Measurements from ENCODE around the gene KLF7. TPM values are rescaled to one million over a fixed set of nuclear protein-coding genes. Genes with fewer than 3 reads are reported as not detected.

KLF7 gene
- polyA plus RNA-seq, 2 of the 4 experiments (the other 2 are of a cell fraction): 17.8 to 29.8 TPM

DNA sequence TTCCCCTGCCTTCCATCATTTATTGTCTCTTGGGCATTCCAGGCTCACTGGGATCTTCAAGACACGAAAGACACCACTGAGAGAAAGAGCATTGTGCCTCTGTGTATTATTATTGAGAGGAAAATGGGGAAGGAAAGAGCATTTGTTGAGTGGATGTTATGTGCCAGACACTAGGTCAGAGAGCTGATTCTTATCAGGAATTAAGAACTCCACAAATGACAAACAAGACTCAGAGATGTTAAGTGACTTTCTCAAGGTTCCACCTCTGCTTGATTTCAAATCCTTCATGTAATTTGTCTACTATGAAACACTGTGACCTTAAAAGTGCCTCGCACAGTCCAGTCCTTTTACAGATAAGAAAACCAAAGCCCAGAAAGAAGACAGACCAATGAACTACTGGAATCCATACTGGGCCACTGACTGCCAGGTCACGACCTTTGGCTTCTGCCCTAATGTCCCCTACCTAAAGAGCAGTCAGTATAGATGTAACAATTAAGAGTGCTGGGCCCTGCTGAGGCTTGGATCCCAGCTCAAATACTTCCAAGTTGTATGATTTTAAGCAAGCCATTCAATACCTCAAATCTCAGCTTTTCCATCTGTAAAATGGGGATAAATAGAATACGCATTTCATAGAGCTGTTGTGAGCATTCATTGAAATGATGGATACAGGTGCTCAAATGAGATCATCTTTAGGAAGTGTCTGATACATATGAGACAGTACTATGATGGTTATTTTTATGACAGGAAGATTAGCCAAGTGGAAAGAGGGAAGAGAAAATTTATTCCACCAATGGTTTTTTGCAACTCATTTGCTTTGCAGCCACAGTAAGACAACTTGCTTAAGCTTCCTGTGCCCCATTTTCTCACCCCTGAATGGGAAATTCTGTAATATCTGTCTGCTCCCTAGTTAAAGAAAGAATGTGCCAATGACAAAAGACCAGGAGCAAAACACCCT is 10.9 kb downstream of the KLF7 start:
- no peak for TF ChIP-seq EHF (CRISPR knock-in tag; IDR thresholded peaks at IDR 0.05)
- TF ChIP-seq RNF2 (IDR thresholded peaks at IDR 0.05; ENCODE audit: borderline replicate concordance, low read depth): no peak
- TF ChIP-seq NPAS2 (CRISPR knock-in tag; IDR thresholded peaks at IDR 0.05; ENCODE audit: borderline replicate concordance): no peak
- TF ChIP-seq ZC3H11A (IDR thresholded peaks at IDR 0.05): no peak
- DNase-seq (ENCODE audit: low read depth in 1 of 2, low spot score in 1 of 2) (no peak), ATAC-seq (no peak), FAIRE-seq (no peak)
- no peaks in the 10 kb centered on the region for H3K9me3 ChIP-seq
- CTCF ChIA-PET: interaction anchor here (0.7 to 2.0 kb wide), 3 partner anchors 11 to 319 kb away, joined by 3 to 7 read pairs (median 5); no protein-coding TSS in a partner anchor
- WGBS (ENCODE audit: missing lambda C conversion rate): 79% methylated on average over 4 of the region's 4 CpGs
- no peak overlapping the region for H3K4me3 ChIP-seq
- peaks cover 99% of the 10 kb centered on the region for H3K4me1 ChIP-seq
- H3K4me2 ChIP-seq: peak overlapping the region; percentile 59
- POLR2A ChIA-PET: interaction anchor here (0.7 kb wide), 1 partner anchor 12 kb away, joined by 3 read pairs; no protein-coding TSS in a partner anchor
- H3K27ac ChIP-seq: no peak overlapping the region; a peak in 1 of 6 replicates

GRCh38 chr2:207153266-207153975 is 12.3 kb downstream of the KLF7 start:
- ChIA-PET POLR2A (interaction anchor here (0.7 to 1.5 kb wide), 5 partner anchors 10 to 14 kb away, joined by 3 to 4 read pairs (median 3); partner anchors contain the start of gene KLF7), CTCF (interaction anchor here (1.3 to 1.4 kb wide), 2 partner anchors 10 to 11 kb away, joined by 3 to 5 read pairs; no protein-coding TSS in a partner anchor)
- TF ChIP-seq, protein P1, sequence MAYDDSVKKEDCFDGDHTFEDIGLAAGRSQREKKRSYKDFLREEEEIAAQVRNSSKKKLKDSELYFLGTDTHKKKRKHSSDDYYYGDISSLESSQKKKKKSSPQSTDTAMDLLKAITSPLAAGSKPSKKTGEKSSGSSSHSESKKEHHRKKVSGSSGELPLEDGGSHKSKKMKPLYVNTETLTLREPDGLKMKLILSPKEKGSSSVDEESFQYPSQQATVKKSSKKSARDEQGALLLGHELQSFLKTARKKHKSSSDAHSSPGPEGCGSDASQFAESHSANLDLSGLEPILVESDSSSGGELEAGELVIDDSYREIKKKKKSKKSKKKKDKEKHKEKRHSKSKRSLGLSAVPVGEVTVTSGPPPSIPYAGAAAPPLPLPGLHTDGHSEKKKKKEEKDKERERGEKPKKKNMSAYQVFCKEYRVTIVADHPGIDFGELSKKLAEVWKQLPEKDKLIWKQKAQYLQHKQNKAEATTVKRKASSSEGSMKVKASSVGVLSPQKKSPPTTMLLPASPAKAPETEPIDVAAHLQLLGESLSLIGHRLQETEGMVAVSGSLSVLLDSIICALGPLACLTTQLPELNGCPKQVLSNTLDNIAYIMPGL (CRISPR knock-in tag; IDR thresholded peaks at IDR 0.05; ENCODE audit: borderline replicate concordance): no peak
- no peak for TF ChIP-seq HOXB13 (CRISPR knock-in tag; IDR thresholded peaks at IDR 0.05; ENCODE audit: low read depth)
- TF ChIP-seq CEBPB (IDR thresholded peaks at IDR 0.05): no peak
- no peak for TF ChIP-seq HOXB5 (CRISPR knock-in tag; IDR thresholded peaks at IDR 0.05)
- TF ChIP-seq ZFP36 (IDR thresholded peaks at IDR 0.05; ENCODE audit: borderline replicate concordance, partially characterized antibody): no peak
- TF ChIP-seq MAZ (IDR thresholded peaks at IDR 0.05; ENCODE audit: borderline replicate concordance, low read depth, low read length): no peak
- WGBS (ENCODE audit: missing lambda C conversion rate): 27% methylated on average over 1 of the region's 1 CpG
- H3K4me1 ChIP-seq: peaks cover 99% of the 10 kb centered on the region
- H3K27ac ChIP-seq: peak overlapping the region; percentile 12 to 53; a peak in 1 of 6 replicates
- no peaks in the 10 kb centered on the region for H3K9me3 ChIP-seq
- DNase-seq (ENCODE audit: low read depth in 1 of 2, low spot score in 1 of 2) (no peak), ATAC-seq (no peak), FAIRE-seq (no peak)
- H3K4me2 ChIP-seq: peak overlapping the region; percentile 59
- no peak overlapping the region for H3K4me3 ChIP-seq

DNA sequence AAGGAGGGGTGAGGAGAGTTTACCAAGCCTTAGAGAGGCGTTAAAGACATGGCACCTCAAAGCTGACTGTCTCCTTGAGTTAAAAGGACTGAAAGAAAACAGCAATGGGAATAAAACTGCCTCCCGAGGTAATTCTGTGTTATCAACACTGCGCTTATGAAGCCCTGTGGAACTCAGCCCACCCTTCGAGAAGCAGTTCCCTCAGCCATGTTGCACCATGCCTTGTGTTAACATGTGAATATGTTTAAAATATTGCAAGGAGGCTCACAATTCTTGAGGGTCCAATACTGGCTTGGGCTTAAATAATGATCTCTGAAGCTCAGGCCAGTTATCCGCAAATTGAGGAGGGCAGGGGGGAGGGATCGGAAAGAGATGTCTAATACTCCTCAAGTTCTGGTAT is 14.7 kb downstream of the KLF7 start:
- 84% methylated on average over 6 of the region's 6 CpGs for WGBS (ENCODE audit: missing lambda C conversion rate)

More for the DNA sequence above, 14.7 kb downstream of the KLF7 start:
- DNase-seq (ENCODE audit: low read depth in 1 of 2, low spot score in 1 of 2) (no peak), ATAC-seq (no peak), FAIRE-seq (no peak)
- Histone ChIP-seq H3K9me3 (no peaks in the 10 kb centered on the region), H3K4me2 (peak overlapping the region; percentile 11; the same call in 2 of the 3 replicates), H3K4me3 (no peak overlapping the region), H3K4me1 (peaks cover 86% of the 10 kb centered on the region), H3K27ac (peak overlapping the region in 1 of 2 experiments; percentile 37; a peak in 2 of 6 replicates)
- TF ChIP-seq, protein P2, sequence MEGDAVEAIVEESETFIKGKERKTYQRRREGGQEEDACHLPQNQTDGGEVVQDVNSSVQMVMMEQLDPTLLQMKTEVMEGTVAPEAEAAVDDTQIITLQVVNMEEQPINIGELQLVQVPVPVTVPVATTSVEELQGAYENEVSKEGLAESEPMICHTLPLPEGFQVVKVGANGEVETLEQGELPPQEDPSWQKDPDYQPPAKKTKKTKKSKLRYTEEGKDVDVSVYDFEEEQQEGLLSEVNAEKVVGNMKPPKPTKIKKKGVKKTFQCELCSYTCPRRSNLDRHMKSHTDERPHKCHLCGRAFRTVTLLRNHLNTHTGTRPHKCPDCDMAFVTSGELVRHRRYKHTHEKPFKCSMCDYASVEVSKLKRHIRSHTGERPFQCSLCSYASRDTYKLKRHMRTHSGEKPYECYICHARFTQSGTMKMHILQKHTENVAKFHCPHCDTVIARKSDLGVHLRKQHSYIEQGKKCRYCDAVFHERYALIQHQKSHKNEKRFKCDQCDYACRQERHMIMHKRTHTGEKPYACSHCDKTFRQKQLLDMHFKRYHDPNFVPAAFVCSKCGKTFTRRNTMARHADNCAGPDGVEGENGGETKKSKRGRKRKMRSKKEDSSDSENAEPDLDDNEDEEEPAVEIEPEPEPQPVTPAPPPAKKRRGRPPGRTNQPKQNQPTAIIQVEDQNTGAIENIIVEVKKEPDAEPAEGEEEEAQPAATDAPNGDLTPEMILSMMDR (IDR thresholded peaks at IDR 0.05): no peak
- ChIA-PET CTCF (interaction anchor here (0.9 to 1.1 kb wide), 2 partner anchors 9 to 322 kb away, joined by 3 to 4 read pairs; no protein-coding TSS in a partner anchor), POLR2A (interaction anchor here (0.6 kb wide), 2 partner anchors 9 to 16 kb away, joined by 3 to 4 read pairs; no protein-coding TSS in a partner anchor)

Data from A549 (cell line).